ENCODE data around the gene GSDMA.
"Not testable (repeated sequence)": the region's sequence is repeated elsewhere in the genome, so short reads cannot be mapped to it uniquely, and the experiment has no call there.

Gene GSDMA

DNA sequence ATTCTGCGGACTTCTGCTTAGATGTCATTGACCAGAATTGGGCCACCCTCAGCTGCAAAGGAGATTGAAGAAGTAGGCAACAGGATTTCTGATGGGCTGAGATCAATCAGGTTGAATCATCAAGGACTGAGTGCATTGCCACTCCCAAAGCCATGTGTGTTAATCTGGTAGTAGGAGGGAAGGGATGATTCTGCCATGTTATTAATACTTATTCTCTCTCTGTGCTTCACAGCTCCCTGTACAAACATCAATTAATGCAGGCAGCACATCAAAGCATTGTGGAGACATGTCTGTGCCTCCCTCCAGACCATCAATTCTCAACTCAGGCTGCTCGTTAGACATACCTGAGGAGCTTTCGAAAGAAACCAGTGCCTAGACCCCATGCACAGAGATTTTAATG is 23.7 kb upstream of the GSDMA start:
- TF ChIP-seq, protein P1, sequence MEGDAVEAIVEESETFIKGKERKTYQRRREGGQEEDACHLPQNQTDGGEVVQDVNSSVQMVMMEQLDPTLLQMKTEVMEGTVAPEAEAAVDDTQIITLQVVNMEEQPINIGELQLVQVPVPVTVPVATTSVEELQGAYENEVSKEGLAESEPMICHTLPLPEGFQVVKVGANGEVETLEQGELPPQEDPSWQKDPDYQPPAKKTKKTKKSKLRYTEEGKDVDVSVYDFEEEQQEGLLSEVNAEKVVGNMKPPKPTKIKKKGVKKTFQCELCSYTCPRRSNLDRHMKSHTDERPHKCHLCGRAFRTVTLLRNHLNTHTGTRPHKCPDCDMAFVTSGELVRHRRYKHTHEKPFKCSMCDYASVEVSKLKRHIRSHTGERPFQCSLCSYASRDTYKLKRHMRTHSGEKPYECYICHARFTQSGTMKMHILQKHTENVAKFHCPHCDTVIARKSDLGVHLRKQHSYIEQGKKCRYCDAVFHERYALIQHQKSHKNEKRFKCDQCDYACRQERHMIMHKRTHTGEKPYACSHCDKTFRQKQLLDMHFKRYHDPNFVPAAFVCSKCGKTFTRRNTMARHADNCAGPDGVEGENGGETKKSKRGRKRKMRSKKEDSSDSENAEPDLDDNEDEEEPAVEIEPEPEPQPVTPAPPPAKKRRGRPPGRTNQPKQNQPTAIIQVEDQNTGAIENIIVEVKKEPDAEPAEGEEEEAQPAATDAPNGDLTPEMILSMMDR (IDR thresholded peaks at IDR 0.05; ENCODE audit: borderline replicate concordance, control extremely low read depth, extremely low read depth, insufficient read depth, missing control alignments) = no peak
- in situ Hi-C loops (cut with MboI; ENCODE audit: low sequenced_read_pairs, unreplicated experiment) = no loop called here
- DNase-seq (ENCODE audit: low spot score) = no peak

DNA sequence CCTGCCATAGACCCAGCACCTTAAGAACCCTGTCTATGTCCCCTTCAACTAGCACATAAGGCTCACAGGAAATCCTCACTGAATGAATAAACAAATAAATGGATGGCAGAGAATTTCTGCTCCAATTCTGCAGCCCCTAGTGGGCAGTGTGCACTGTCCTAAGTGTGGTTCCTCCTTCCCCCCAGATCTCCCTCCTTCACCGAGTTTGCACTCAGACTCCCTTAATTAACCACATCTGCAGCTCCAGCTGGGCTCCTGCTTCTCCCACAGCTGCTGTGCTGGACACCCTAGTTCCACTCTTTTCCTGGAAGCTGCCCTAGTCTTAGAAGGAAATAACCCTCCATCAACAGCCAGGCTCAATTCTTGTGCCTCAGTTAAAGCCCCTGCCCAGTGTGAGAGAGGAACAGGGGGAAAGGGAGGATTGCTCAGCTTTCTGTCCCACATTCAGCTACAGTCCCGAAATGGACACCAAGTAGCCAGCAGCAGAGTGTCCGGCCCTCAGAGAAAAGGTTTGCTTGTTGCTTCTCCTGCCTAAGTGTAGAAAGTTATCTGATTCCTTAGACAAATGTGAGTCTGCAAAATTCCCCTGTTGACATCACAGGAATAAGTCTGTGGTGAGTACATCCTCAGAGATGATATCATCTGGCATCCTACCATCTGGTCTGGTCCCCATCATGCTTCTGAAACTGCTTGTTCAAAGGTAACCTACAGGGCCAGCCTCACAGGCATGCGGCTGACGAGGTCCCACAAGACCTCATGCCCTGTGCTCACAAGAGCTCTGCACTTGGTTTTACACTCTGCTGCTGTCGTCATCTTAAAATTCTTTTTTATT is 23.0 kb upstream of the GSDMA start:
- in situ Hi-C loops (cut with MboI; ENCODE audit: low sequenced_read_pairs, unreplicated experiment) = no loop called here
- DNase-seq (ENCODE audit: low spot score) = peak; percentile 66

DNA sequence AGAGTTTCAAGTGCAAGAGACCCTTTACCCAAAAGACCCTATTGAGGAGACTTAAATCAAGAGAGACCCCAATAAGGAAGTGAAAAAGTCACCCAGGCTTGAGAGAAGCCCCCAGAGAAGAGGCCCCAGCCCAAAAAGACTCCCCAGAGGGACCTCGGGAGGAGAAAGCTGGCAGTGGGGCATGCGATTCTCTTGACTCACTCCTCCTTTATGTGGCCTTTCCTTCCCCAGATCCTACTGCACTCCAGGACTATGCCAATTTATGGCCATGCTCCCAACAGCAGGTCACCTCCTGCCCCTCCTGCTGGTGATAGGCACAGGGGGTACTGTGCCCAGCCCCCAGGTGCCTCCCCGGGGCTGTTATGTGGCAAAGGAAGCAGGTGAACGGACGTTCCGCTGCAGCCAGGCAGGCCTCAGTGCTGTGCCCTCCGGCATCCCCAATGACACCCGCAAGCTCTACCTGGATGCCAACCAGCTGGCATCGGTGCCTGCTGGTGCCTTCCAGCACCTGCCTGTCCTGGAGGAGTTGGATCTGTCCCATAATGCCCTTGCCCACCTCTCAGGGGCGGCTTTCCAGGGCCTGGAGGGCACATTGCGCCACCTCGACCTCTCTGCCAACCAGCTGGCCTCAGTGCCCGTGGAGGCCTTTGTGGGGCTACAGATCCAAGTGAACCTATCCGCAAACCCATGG is 19.0 kb upstream of the GSDMA start:
- in situ Hi-C loops (cut with MboI; ENCODE audit: low sequenced_read_pairs, unreplicated experiment) = no loop called here
- no peak for DNase-seq (ENCODE audit: low spot score)
- TF ChIP-seq, protein P1 (IDR thresholded peaks at IDR 0.05; ENCODE audit: borderline replicate concordance, control extremely low read depth, extremely low read depth, insufficient read depth, missing control alignments) = no peak

More for the DNA sequence above, 23.0 kb upstream of the GSDMA start:
- TF ChIP-seq, protein P1 (IDR thresholded peaks at IDR 0.05; ENCODE audit: borderline replicate concordance, control extremely low read depth, extremely low read depth, insufficient read depth, missing control alignments) = peak; percentile 32

DNA sequence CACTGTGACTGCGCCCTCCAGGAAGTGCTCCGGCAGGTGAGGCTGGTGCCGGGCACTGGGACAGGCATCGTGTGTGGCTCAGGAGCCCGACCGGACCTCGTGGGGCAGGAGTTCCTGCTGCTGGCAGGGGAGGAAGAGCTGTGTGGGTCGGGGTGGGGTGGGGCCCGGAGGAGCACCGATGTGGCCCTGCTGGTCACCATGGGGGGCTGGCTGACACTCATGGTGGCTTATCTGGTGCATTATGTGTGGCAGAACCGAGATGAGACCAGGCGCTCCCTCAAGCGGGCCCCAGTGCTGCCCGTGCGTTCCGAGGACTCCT is 18.5 kb upstream of the GSDMA start:
- TF ChIP-seq, protein P1 (IDR thresholded peaks at IDR 0.05; ENCODE audit: borderline replicate concordance, control extremely low read depth, extremely low read depth, insufficient read depth, missing control alignments) = no peak
- in situ Hi-C loops (cut with MboI; ENCODE audit: low sequenced_read_pairs, unreplicated experiment) = no loop called here
- no peak for DNase-seq (ENCODE audit: low spot score)

DNA sequence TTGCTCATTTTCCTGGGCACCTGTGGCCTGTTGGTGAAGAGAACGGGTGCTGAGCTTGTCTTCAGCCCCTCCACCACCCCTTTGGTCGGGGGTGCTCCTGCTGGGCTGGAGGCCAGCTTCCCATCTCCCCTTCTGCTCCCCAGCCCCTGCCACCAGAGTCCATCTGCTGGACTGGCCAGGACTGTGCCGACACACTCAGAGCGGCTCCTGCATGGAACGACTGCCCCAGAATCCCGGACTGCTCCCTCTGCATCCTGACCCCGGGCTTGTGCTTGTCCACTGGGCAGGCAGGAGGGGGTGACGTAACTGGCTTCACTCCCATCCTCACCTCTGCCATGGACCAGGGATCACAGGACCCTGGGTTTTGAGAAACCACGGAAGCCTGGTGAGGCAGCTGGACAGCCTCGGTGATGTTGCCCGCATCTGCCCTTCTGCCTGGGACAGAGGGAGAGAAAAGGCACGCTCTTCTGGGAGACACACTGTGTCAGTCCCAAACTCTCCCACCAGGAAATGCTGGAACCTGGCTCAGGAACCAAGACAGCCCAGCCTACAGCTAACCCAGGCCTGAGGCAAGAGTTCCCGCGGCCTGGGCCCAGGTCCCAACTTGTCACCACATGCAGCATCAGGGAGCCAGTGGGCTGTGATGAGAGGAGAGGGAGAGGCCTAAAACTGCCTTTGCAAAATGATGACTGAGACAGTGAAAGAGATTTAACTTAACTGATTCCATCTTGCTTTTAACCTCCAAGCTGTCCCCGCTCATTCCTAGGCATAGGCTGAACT is 16.1 kb upstream of the GSDMA start:
- in situ Hi-C loops (cut with MboI; ENCODE audit: low sequenced_read_pairs, unreplicated experiment) = no loop called here
- TF ChIP-seq, protein P1 (IDR thresholded peaks at IDR 0.05; ENCODE audit: borderline replicate concordance, control extremely low read depth, extremely low read depth, insufficient read depth, missing control alignments) = no peak
- no peak for DNase-seq (ENCODE audit: low spot score)

DNA sequence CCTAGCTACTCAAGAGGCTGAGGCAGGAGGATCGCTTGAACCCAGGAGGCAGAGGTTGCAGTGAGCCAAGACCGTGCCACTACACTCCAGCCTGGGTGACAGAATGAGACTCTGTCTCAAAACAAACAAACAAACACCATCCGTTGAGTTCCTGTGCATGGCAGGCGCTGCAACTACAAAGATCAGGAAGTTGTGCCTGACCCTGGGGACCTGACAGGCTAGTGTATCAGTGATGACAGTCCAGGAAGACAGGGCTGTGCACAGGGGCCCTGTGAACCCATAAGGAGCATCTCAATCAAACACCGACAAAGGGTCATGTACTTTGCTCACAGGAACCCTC is 14.3 kb upstream of the GSDMA start:
- in situ Hi-C loops (cut with MboI; ENCODE audit: low sequenced_read_pairs, unreplicated experiment); DNase-seq (ENCODE audit: low spot score): not testable (repeated sequence)

DNA sequence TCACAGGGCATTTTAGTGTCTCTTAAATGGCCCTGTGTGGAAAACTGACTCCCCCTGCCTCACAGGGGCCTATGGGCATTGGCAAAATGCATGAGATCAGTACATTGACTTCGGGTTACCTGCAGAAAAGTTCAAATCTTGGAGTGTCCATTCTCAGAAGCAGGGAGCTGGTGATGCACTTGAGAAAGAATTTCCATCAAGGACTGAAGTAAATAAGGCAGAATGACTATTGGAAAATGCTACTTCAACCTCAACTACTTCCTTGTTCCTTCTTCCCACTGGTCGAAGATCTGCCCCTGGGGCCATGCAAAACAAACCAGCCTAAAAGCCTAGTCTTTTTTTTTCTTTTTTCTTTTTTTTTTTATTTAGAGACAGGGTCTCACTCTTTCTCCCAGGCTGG is 13.8 kb upstream of the GSDMA start:
- no peak for DNase-seq (ENCODE audit: low spot score)
- in situ Hi-C loops (cut with MboI; ENCODE audit: low sequenced_read_pairs, unreplicated experiment) = no loop called here
- TF ChIP-seq, protein P1 (IDR thresholded peaks at IDR 0.05; ENCODE audit: borderline replicate concordance, control extremely low read depth, extremely low read depth, insufficient read depth, missing control alignments) = no peak
